H1 (cell line): ENCODE measurements around the gene KRT32. TPM values are rescaled to one million over a fixed set of nuclear protein-coding genes. Genes with fewer than 3 reads are reported as not detected.

ENCODE experiments used
- CTCF ChIA-PET: fragments of 300-600 bp; sonication (Branson Sonifier 250); formaldehyde crosslinking; loops from one replicate; lab custom pipeline; 2021; ENCODE audit not compliant: partially characterized antibody; lab: Charles Lee
- POLR2A ChIA-PET: fragments of 300-600 bp; sonication (Branson Sonifier 250); formaldehyde crosslinking; loops from one replicate; lab custom pipeline; 2021; ENCODE audit warnings: inconsistent platforms; ENCODE audit not compliant: partially characterized antibody; lab: Charles Lee
- DNase-seq, 2 experiments: peaks; one replicate each; pipeline versions ENCODE4 v3.0.0 to v3.0.0-alpha.2; 2010 to 2022; ENCODE audit warnings: low spot score in 2 of 2, low read depth in 1 of 2, mixed read lengths in 1 of 2
- FAIRE-seq: peaks from 2 replicates; lab custom pipeline; 2011; peaks lifted over from hg19 to GRCh38; lab: Jason Lieb, UNC
- H2AFZ ChIP-seq: 2 replicates; pipeline ENCODE4 v1.8.1; 2012; ENCODE audit warnings: low read length, inconsistent platforms
- H2AK5ac ChIP-seq: 2 replicates; pipeline ENCODE4 v1.6.1; 2013; ENCODE audit warnings: low read depth, low read length
- H2BK120ac ChIP-seq: replicated peaks from 2 replicates; pipeline ENCODE3; 2013; ENCODE audit warnings: low read depth, low read length, inconsistent platforms
- H2BK12ac ChIP-seq: 2 replicates; pipeline ENCODE4 v1.6.1; 2013; ENCODE audit warnings: low read depth, low read length
- H2BK15ac ChIP-seq: 2 replicates; pipeline ENCODE4 v1.6.1; 2013; ENCODE audit warnings: low read length
- H2BK20ac ChIP-seq: 2 replicates; pipeline ENCODE4 v1.6.1; 2013; ENCODE audit warnings: low read length
- H2BK5ac ChIP-seq: 2 replicates; pipeline ENCODE4 v1.6.1; 2013; ENCODE audit warnings: low read depth, low read length
- H3K14ac ChIP-seq: 2 replicates; pipeline ENCODE4 v1.6.1; 2013; ENCODE audit warnings: inconsistent platforms; ENCODE audit not compliant: insufficient read length
- H3K18ac ChIP-seq: 2 replicates; pipeline ENCODE4 v1.6.1; 2013; ENCODE audit warnings: low read length; ENCODE audit errors: extremely low read depth
- H3K23ac ChIP-seq: 2 replicates; pipeline ENCODE4 v1.6.1; 2013; ENCODE audit warnings: inconsistent platforms; ENCODE audit not compliant: insufficient read length
- H3K23me2 ChIP-seq: 2 replicates; pipeline ENCODE4 v1.6.1; 2013; ENCODE audit warnings: low read depth, low read length
- H3K27ac ChIP-seq: 2 replicates; pipeline ENCODE4 v1.6.1; 2011; ENCODE audit warnings: low read depth, low read length, inconsistent platforms
- H3K27me3 ChIP-seq, 4 experiments: replicated peaks in 1 of 4; 1 replicate in 1 of 4; 2 replicates in 3 of 4; pipeline versions ENCODE4 v1.6.1 to v1.8.1; 2011 to 2013; ENCODE audit warnings: low read length in 3 of 4, mild to moderate bottlenecking in 3 of 4, inconsistent platforms in 2 of 4, mixed read lengths in 2 of 4, moderate library complexity in 1 of 4; ENCODE audit not compliant: control insufficient read depth in 3 of 4, insufficient read depth in 3 of 4; ENCODE audit errors: extremely low read depth in 1 of 4
- H3K36me3 ChIP-seq, 4 experiments: 2 replicates each; pipeline versions ENCODE4 v1.6.1 to v1.8.1; 2011 to 2013; ENCODE audit warnings: mild to moderate bottlenecking in 4 of 4, low read length in 3 of 4, moderate library complexity in 2 of 4, control low read depth in 1 of 4, inconsistent platforms in 1 of 4; ENCODE audit not compliant: insufficient read depth in 4 of 4, control insufficient read depth in 2 of 4
- H3K4ac ChIP-seq: replicated peaks from 2 replicates; pipeline ENCODE3; 2013; ENCODE audit warnings: low read length, low read depth, mixed read lengths, inconsistent platforms; ENCODE audit not compliant: insufficient read length
- H3K4me1 ChIP-seq, 4 experiments: replicated peaks in 1 of 4; 1 replicate in 1 of 4; 2 replicates in 3 of 4; pipeline versions ENCODE4 v1.6.1 to v1.8.1; 2011 to 2013; ENCODE audit warnings: low read length in 3 of 4, inconsistent platforms in 2 of 4, mixed read lengths in 1 of 4; ENCODE audit not compliant: insufficient read depth in 4 of 4, control insufficient read depth in 3 of 4
- H3K4me2 ChIP-seq, 2 experiments: 2 replicates each; pipeline versions ENCODE4 v1.6.1 to v1.8.1; 2011 to 2013; ENCODE audit warnings: low read depth in 2 of 2, low read length in 2 of 2, control low read depth in 1 of 2, inconsistent platforms in 1 of 2, mild to moderate bottlenecking in 1 of 2; ENCODE audit not compliant: insufficient read depth in 1 of 2
- H3K4me3 ChIP-seq, 4 experiments: fragments of 200-600, 300-600 bp in 1 of 4; sonication (generic), shearing (Covaris generic), sonication (Bioruptor Twin) in 1 of 4; 2 replicates each; pipeline versions ENCODE4 v1.5.1 to v1.8.1; 2011 to 2016; ENCODE audit warnings: low read length in 4 of 4, low read depth in 3 of 4, control low read depth in 2 of 4, inconsistent platforms in 2 of 4, mild to moderate bottlenecking in 2 of 4, mixed read lengths in 1 of 4, moderate library complexity in 1 of 4; ENCODE audit not compliant: insufficient read depth in 2 of 4; ENCODE audit errors: extremely low read depth in 1 of 4
- H3K56ac ChIP-seq: replicated peaks from 2 replicates; pipeline ENCODE3; 2013; ENCODE audit warnings: low read depth, mild to moderate bottlenecking, mixed read lengths, low read length, inconsistent platforms; ENCODE audit not compliant: insufficient read length
- H3K79me1 ChIP-seq: 2 replicates; pipeline ENCODE4 v1.6.1; 2013; ENCODE audit warnings: low read depth, low read length, control low read depth
- H3K79me2 ChIP-seq, 2 experiments: 2 replicates each; pipeline versions ENCODE4 v1.6.1 to v1.8.1; 2012 to 2013; ENCODE audit warnings: low read length in 2 of 2, mild to moderate bottlenecking in 2 of 2, inconsistent platforms in 1 of 2; ENCODE audit not compliant: insufficient read depth in 2 of 2, control insufficient read depth in 1 of 2
- H3K9ac ChIP-seq, 4 experiments: replicated peaks in 1 of 4; 1 replicate in 1 of 4; 2 replicates in 3 of 4; pipeline versions ENCODE4 v1.6.1 to v1.8.1; 2011 to 2013; ENCODE audit warnings: low read depth in 3 of 4, low read length in 3 of 4, control low read depth in 2 of 4, mild to moderate bottlenecking in 2 of 4, moderate library complexity in 2 of 4, inconsistent platforms in 1 of 4; ENCODE audit errors: extremely low read depth in 1 of 4
- H3K9me3 ChIP-seq, 2 experiments: 2 replicates each; pipeline versions ENCODE4 v1.6.1 to v1.8.1; 2012 to 2013; ENCODE audit warnings: mild to moderate bottlenecking in 2 of 2, moderate library complexity in 2 of 2, control low read depth in 1 of 2, inconsistent platforms in 1 of 2, low read depth in 1 of 2, low read length in 1 of 2, mixed read lengths in 1 of 2; ENCODE audit not compliant: insufficient read depth in 2 of 2
- H4K20me1 ChIP-seq, 2 experiments: replicated peaks in 1 of 2; 2 replicates each; pipeline versions ENCODE3 to v1.8.1; 2011 to 2013; ENCODE audit warnings: inconsistent platforms in 2 of 2, low read length in 2 of 2, mild to moderate bottlenecking in 1 of 2; ENCODE audit not compliant: insufficient read depth in 2 of 2, control insufficient read depth in 1 of 2
- H4K5ac ChIP-seq: 2 replicates; pipeline ENCODE4 v1.6.1; 2013; ENCODE audit warnings: low read length, low read depth, mixed read lengths, inconsistent platforms; ENCODE audit not compliant: insufficient read length
- H4K8ac ChIP-seq: 2 replicates; pipeline ENCODE4 v1.8.0; 2013; ENCODE audit warnings: mild to moderate bottlenecking, moderate library complexity, low read length, inconsistent platforms; ENCODE audit not compliant: insufficient read depth; ENCODE audit errors: extremely low read depth
- H4K91ac ChIP-seq: replicated peaks from 2 replicates; pipeline ENCODE3; 2013; ENCODE audit warnings: low read length, mixed read lengths, inconsistent platforms; ENCODE audit not compliant: insufficient read length
- ATF2 ChIP-seq: IDR thresholded peaks from 2 replicates; pipeline ENCODE4 v1.6.1; 2012; ENCODE audit warnings: low read length, inconsistent platforms
- CBX5 ChIP-seq: fragments of 300-800, 300-1000 bp; sonication (generic); IDR thresholded peaks from 2 replicates; pipeline ENCODE4 v1.7.1; 2016; ENCODE audit warnings: antibody characterized with exemption, low read length, low read depth
- whole genome bisulfite sequencing, 2 experiments: shearing (Covaris generic) in 1 of 2; methylation state at CpG; one replicate each; pipeline versions ENCODE4 v1.1.6 to v1.1.7; 2013 to 2015; ENCODE audit warnings: low lambda C conversion rate in 2 of 2, mixed read lengths in 2 of 2, inconsistent platforms in 1 of 2, low coverage in 1 of 2, missing lambda C conversion rate in 1 of 2; ENCODE audit not compliant: insufficient replicate concordance in 2 of 2, insufficient coverage in 1 of 2, insufficient read length in 1 of 2; ENCODE audit errors: extremely low coverage in 1 of 2, missing lambda C conversion rate in 1 of 2; 5-methylcytosine and 5-hydroxymethylcytosine counted together
- polyA plus RNA-seq, 7 experiments: library from polyadenylated mRNA; depleted of rRNA in 3 of 7; stranded (reverse) in 5 of 7; unstranded in 2 of 7; fragments of >200 nt in 5 of 7; fragments of 200-250 nt in 2 of 7; gene quantifications; 1 replicate in 5 of 7; 2 replicates in 1 of 7; 4 replicates in 1 of 7; pipeline versions ENCODE4 v1.2.1 to v1.2.3, GENCODE V29; 2011 to 2013; ENCODE audit warnings: missing spikeins in 2 of 7, mixed read lengths in 2 of 7
- total RNA-seq: library from RNA; stranded (reverse); fragmentation: NEBNext Ultra II Directional; extraction: Animal tissue kit (Norgen Biotek cat#: 25700); gene quantifications from 2 replicates; pipeline ENCODE4 v1.2.1, GENCODE V29; 2021

Gene KRT32
- total and polyA plus RNA-seq, 2 of the 8 experiments (the other 6 are each of a cell fraction or from before 2014, with no cell fraction given): not detected

GRCh38 chr17:41415833-41416335 is 51.3 kb downstream of the KRT32 start:
- no peak overlapping the region for H2BK20ac ChIP-seq
- H3K79me2 ChIP-seq: no peaks in the 10 kb centered on the region
- no peak overlapping the region for H2BK12ac ChIP-seq
- no peak overlapping the region for H2BK120ac ChIP-seq
- no peaks in the 10 kb centered on the region for H3K36me3 ChIP-seq
- H4K8ac ChIP-seq: no peak overlapping the region
- H2BK5ac ChIP-seq: no peak overlapping the region
- WGBS, 2 experiments: 92% methylated on average over 3 of the region's 3 CpGs; no CpG with 5 or more reads in 1 of the 2 experiments
- H3K18ac ChIP-seq: no peak overlapping the region
- no peaks in the 10 kb centered on the region; a peak in 2 of 7 replicates for H3K27me3 ChIP-seq
- no peak overlapping the region for H3K4me2 ChIP-seq
- no peak overlapping the region for H3K56ac ChIP-seq
- H2AK5ac ChIP-seq: no peak overlapping the region
- POLR2A ChIA-PET: no interaction called here
- H2BK15ac ChIP-seq: no peak overlapping the region
- H3K23me2 ChIP-seq: no peaks in the 10 kb centered on the region
- no peak overlapping the region for H4K5ac ChIP-seq
- no peak overlapping the region for H3K4ac ChIP-seq
- H4K91ac ChIP-seq: no peak overlapping the region
- no peak overlapping the region for H3K4me3 ChIP-seq
- no peak overlapping the region for H2AFZ ChIP-seq
- H3K9ac ChIP-seq: no peak overlapping the region
- FAIRE-seq (no peak), DNase-seq (no peak)
- no peak overlapping the region for H3K23ac ChIP-seq
- no peaks in the 10 kb centered on the region for H3K9me3 ChIP-seq
- H3K4me1 ChIP-seq: peaks cover 0 to 7% (median 1%) of the 10 kb centered on the region in 4 experiments; a peak in 5 of 7 replicates
- H3K27ac ChIP-seq: no peak overlapping the region
- H4K20me1 ChIP-seq: no peaks in the 10 kb centered on the region
- CTCF ChIA-PET: interaction anchor here (0.7 to 3.8 kb wide), 7 partner anchors 9 to 500 kb away, joined by 3 to 51 read pairs (median 5); no protein-coding TSS in a partner anchor
- no peak overlapping the region for H3K14ac ChIP-seq
- no peaks in the 10 kb centered on the region for H3K79me1 ChIP-seq
- no peak for TF ChIP-seq ATF2
- TF ChIP-seq CBX5: no peak
